Osteocyte (in vitro differentiated cells): ENCODE measurements around the gene MAEA. TPM values are rescaled to one million over a fixed set of nuclear protein-coding genes. Genes with fewer than 3 reads are reported as not detected.

Experiments
- DNase-seq: peaks from one replicate; pipeline ENCODE4 v3.0.0; 2021; ENCODE audit warnings: mixed read lengths; ENCODE audit not compliant: unreplicated experiment; ENCODE audit errors: extremely low spot score
- H3K27ac Mint-ChIP-seq: one replicate; pipeline ENCODE4 v1.8.0; 2021; ENCODE audit warnings: mild to moderate bottlenecking, mixed read lengths; ENCODE audit not compliant: unreplicated experiment
- H3K27me3 Mint-ChIP-seq: one replicate; pipeline ENCODE4 v1.8.0; 2021; ENCODE audit warnings: mixed read lengths; ENCODE audit not compliant: unreplicated experiment
- H3K36me3 Mint-ChIP-seq: one replicate; pipeline ENCODE4 v1.8.0; 2021; ENCODE audit warnings: mixed read lengths; ENCODE audit not compliant: unreplicated experiment
- H3K4me1 Mint-ChIP-seq: one replicate; pipeline ENCODE4 v1.8.0; 2021; ENCODE audit warnings: mixed read lengths; ENCODE audit not compliant: unreplicated experiment
- H3K4me3 Mint-ChIP-seq: one replicate; pipeline ENCODE4 v1.8.0; 2021; ENCODE audit warnings: mild to moderate bottlenecking, moderate library complexity, mixed read lengths; ENCODE audit not compliant: unreplicated experiment
- H3K9me3 Mint-ChIP-seq: one replicate; pipeline ENCODE4 v1.8.0; 2021; ENCODE audit warnings: mixed read lengths; ENCODE audit not compliant: unreplicated experiment
- total RNA-seq: library from RNA; stranded (reverse); gene quantifications from 2 replicates; pipeline ENCODE4 v1.2.1, GENCODE V29; 2021
- TF ChIP-seq, protein P1 (sequence below): fragments of 200-600 bp; sonication (generic); IDR thresholded peaks from 2 replicates; pipeline ENCODE4 v1.5.0; 2021; ENCODE audit warnings: antibody characterized with exemption, mild to moderate bottlenecking, moderate library complexity

Gene MAEA
- total RNA-seq, 1 donor from 2014 or later = 62.9 TPM

DNA sequence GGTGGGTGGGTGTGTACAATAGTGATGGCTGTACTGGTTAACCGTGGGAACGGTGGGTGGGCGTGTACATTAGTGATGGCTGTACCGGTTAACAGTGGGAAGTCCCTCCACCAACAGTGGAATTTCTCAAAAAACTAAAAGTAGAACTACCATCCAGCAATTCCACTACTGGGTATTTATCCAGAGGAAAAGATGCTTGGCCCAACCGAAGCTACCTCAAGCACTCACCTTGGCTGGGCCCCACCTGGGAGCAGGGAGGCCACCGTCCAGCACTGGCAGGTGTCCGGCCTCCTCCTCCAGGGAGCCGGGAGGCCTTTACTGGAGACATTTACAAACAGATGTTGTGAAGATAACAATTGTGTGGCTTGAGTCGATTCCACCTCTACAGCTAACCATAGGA is 6.0 kb upstream of the MAEA start:
- DNase-seq = no peak
- Mint-ChIP-seq H3K27ac (no peak overlapping the region), H3K9me3 (no peaks in the 10 kb centered on the region), H3K27me3 (no peaks in the 10 kb centered on the region), H3K36me3 (peaks cover 3% of the 10 kb centered on the region), H3K4me3 (no peak overlapping the region), H3K4me1 (peaks cover 4% of the 10 kb centered on the region)
- TF ChIP-seq, protein P1, sequence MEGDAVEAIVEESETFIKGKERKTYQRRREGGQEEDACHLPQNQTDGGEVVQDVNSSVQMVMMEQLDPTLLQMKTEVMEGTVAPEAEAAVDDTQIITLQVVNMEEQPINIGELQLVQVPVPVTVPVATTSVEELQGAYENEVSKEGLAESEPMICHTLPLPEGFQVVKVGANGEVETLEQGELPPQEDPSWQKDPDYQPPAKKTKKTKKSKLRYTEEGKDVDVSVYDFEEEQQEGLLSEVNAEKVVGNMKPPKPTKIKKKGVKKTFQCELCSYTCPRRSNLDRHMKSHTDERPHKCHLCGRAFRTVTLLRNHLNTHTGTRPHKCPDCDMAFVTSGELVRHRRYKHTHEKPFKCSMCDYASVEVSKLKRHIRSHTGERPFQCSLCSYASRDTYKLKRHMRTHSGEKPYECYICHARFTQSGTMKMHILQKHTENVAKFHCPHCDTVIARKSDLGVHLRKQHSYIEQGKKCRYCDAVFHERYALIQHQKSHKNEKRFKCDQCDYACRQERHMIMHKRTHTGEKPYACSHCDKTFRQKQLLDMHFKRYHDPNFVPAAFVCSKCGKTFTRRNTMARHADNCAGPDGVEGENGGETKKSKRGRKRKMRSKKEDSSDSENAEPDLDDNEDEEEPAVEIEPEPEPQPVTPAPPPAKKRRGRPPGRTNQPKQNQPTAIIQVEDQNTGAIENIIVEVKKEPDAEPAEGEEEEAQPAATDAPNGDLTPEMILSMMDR = no peak

DNA sequence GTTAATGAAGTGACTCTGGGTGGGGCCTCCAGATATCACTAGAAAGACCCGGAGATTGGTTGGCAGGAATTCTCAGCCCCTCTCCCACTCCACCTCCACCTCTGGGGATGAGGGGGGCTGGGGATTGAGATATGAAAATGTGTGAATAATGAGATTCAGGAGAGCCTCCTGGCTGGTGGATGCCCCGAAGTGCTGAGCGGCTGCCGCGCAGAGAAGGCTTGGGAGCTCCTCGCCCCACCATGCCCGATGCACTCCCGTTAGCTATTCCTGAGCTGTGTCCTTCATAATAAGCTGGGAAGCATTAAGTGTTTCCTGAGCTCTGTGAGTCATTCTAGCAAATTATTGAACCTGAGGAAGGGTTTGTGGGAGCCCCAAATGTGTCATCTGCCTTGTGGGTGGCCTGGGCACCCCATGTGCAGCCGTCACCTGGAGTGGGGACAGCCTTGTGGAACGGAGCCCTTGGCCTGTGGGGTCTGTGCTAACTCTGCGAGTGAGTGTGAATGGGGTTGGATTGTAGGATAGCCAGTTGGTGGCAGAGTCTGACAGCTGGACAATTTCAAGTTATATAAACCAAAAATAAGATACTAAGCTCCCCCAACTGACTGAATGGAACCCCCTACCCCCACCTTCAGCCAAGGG is 4.4 kb upstream of the MAEA start:
- H3K4me1 Mint-ChIP-seq = peaks cover 7% of the 10 kb centered on the region
- H3K27ac Mint-ChIP-seq = no peak overlapping the region
- H3K4me3 Mint-ChIP-seq = no peak overlapping the region
- no peaks in the 10 kb centered on the region for H3K9me3 Mint-ChIP-seq
- DNase-seq = no peak
- H3K36me3 Mint-ChIP-seq = no peaks in the 10 kb centered on the region
- no peaks in the 10 kb centered on the region for H3K27me3 Mint-ChIP-seq
- TF ChIP-seq, protein P1 = no peak

DNA sequence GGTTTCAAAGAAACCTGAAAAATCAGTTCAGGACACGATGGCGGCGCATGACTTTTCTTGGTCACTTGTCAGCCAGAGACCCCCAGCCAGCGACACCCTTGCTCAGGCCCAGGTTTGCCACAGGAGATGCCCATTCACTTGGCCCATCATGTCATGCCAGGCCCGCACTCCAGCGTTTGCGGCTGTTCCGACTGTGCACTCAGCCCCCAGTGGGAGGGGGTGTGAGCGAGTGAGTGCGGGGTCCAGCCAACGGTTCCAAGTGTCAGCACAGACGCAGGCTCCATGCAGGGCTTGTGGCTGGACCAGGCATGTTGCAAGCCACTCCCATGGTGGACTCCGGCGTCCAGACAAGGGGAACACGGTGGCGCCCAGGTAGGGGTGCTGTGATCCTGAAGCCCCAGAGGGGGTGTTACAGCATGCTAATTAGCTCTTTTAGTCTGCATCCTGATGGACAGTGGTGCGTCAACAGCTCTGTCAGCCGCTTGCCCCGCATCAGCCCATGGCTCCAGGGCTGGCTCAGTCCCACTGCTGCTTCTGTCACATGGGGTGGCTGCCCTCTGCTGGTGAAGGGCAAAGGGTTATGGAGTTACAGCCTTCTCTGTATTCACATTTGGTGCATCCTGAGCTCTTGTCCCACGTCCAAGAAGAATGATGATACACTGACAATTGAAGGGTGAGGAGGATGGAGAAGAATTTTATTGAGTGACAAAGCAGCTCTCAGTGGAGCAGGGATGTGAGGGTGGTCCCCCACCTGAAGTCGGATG is 3.7 kb upstream of the MAEA start:
- H3K27me3 Mint-ChIP-seq = no peaks in the 10 kb centered on the region
- H3K4me3 Mint-ChIP-seq = no peak overlapping the region
- no peaks in the 10 kb centered on the region for H3K36me3 Mint-ChIP-seq
- TF ChIP-seq, protein P1 = peak; percentile 31
- no peak for DNase-seq
- H3K27ac Mint-ChIP-seq = no peak overlapping the region
- H3K9me3 Mint-ChIP-seq = no peaks in the 10 kb centered on the region
- H3K4me1 Mint-ChIP-seq = peaks cover 12% of the 10 kb centered on the region

DNA sequence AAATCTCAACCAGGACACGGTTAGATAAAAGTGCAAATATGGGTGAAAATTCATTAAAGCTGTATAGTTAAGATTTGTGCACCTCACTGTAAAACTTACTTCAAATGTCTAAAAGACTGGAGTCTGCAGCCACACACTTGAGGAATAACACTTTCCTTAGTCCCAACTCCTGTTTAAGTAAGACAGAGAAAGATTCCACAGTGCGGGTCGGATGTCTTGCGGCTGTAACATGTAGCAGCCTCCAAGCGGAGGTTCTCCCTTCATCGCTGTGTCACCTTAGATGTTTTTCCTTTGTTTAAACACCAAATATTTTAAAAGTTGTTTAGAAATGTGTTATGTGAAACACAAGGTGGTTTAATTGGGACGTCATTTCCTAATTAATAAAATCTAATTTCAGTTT is 905 bp upstream of the MAEA start:
- Mint-ChIP-seq H3K27ac (peak overlapping the region; percentile 69), H3K27me3 (no peaks in the 10 kb centered on the region), H3K36me3 (no peaks in the 10 kb centered on the region), H3K9me3 (no peaks in the 10 kb centered on the region), H3K4me1 (peaks cover 33% of the 10 kb centered on the region), H3K4me3 (peak overlapping the region; percentile 85)
- DNase-seq = no peak
- TF ChIP-seq, protein P1 = no peak
